Ovary (tissue), 9 donors: ENCODE results near the gene SKP1. TPM values are rescaled to one million over a fixed set of nuclear protein-coding genes. Genes with fewer than 3 reads are reported as not detected.

Experiments used
- DNase-seq, 5 donors: peaks; one replicate each; pipeline ENCODE4 v3.0.0-alpha.2; 2019 to 2020
- H3K27ac ChIP-seq, 2 donors: fragments of 200-600 bp; one replicate each; pipeline versions ENCODE4 v1.5.1 to v1.8.0; 2019 to 2022
- H3K27me3 ChIP-seq: fragments of 200-600 bp; one replicate; pipeline ENCODE4 v1.8.0; 2022
- H3K36me3 ChIP-seq: fragments of 200-600 bp; sonication (generic); one replicate; pipeline ENCODE4 v1.5.1; 2019
- H3K4me1 ChIP-seq: one replicate; pipeline ENCODE4 v1.8.1; 2013; ENCODE audit warnings: mild to moderate bottlenecking, moderate library complexity; ENCODE audit not compliant: insufficient read depth
- H3K4me3 ChIP-seq: fragments of 200-600 bp; sonication (generic); one replicate; pipeline ENCODE4 v1.5.1; 2017
- H3K9me3 ChIP-seq, 2 donors: fragments of 200-600 bp in 1 of 2; sonication (generic) in 1 of 2; one replicate each; pipeline versions ENCODE4 v1.5.1 to v1.8.1; 2013 to 2019; ENCODE audit warnings: mild to moderate bottlenecking in 1 of 2, moderate library complexity in 1 of 2
- EP300 ChIP-seq: sonication (generic); formaldehyde crosslinking; IDR thresholded peaks from one replicate; pipeline ENCODE4 v1.6.1; 2017; ENCODE audit warnings: antibody characterized with exemption
- POLR2A ChIP-seq: fragments of 450-650 bp; IDR thresholded peaks from one replicate; pipeline ENCODE4 v1.6.1; 2017; ENCODE audit warnings: antibody characterized with exemption, mild to moderate bottlenecking, moderate library complexity
- WGBS, 3 donors: extraction: QIAGEN DNeasy Blood & Tissue Kit in 1 of 3; methylation state at CpG; one replicate each; pipeline versions ENCODE4 v1.1.5 to v1.1.7; 2013 to 2017; 5-methylcytosine and 5-hydroxymethylcytosine counted together
- intact Hi-C, 4 donors: fragments of 100-400 bp; cut with DNase I; formaldehyde crosslinking; loops; one replicate each; pipeline versions ENCODE4 v1.11.0 to v1.15.1; 2022 to 2023
- polyA plus RNA-seq, 2 donors: library from polyadenylated mRNA; stranded (reverse); fragments of 200-250 nt in 1 of 2; fragments of 350-450 nt in 1 of 2; fragmentation: Illumina TruSeq in 1 of 2; extraction: RNeasy Lipid Tissue Mini Kit (QIAGEN cat#74804) in 1 of 2; gene quantifications; one replicate each; pipeline ENCODE4 v1.2.3, GENCODE V29; 2013 to 2014
- total RNA-seq, 7 donors: library from RNA; depleted of rRNA in 2 of 7; stranded (reverse); fragments of >200 nt in 2 of 7; fragmentation: NEBNext Ultra II Directional in 3 of 7; extraction: Animal tissue kit (Norgen Biotek cat#: 25700) in 3 of 7; gene quantifications; one replicate each; pipeline versions ENCODE4 v1.1.0 to v1.2.4, GENCODE V29; 2016 to 2023
- TF ChIP-seq, protein P1 (sequence below), 3 donors: fragments of 450-650 bp in 2 of 3; fragments of 200-600 bp in 1 of 3; IDR thresholded peaks; one replicate each; pipeline versions ENCODE4 v1.5.1 to v1.8.0; 2016 to 2022; ENCODE audit warnings: antibody characterized with exemption in 3 of 3, mild to moderate bottlenecking in 1 of 3
- donor health status: DM: no; HTN: no; CAD: no; lungs with moderate emphysema.
- donor health status: DM: no; HTN: no; CAD: no.
- donor health status: Bipolar disorder and iron deficiency.
- donor health status: DM: yes; HTN: yes; CAD: no.
- donor health status: DM: no; HTN: no; CAD: no.
- donor health status: DM: yes; HTN: yes; CAD: no.

Gene SKP1
- total and polyA plus RNA-seq, 9 donors = 263 to 1,077 (median 388) TPM

DNA sequence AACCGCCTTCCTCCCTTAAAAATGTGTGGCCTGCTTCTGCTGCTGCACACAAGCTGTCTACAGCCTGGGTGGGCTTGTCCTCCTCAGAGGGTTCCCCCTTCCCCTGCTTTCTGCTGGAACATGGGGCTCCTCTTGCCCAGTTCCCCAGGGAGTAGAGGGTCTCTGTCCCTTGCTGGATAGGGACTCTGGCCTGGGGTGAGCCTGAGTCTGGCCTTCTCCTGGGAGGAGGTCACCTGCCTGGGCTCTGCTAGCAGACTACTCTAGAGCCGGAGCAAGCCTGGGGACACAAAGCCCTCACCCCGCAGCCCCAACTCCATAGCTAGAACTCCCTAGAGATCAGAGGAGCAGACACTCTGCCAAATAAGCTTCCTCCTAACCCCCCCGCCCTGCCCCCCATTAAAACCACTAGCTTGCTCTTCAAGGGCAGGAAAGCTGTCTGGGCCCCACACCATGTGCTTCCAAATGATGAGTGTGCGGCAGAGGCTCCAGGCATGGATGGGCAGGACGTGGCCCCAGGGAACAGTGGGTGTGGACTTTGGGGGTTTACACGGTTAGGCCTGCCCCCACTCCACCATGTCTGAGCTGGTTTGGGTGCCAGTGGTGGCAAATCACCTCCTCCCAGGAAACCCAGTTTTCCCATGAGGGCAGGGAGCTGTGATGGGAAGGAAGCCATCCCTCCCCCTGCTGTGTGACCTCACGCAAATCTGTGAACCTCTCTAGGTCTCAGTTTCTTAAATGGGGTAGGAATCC is 52.3 kb downstream of the SKP1 start:
- Histone ChIP-seq H3K4me1 (peaks cover 15% of the 10 kb centered on the region), H3K4me3 (no peak overlapping the region), H3K36me3 (no peaks in the 10 kb centered on the region), H3K27ac (peak overlapping the region in 1 of 2 donors; percentile 12), H3K27me3 (no peaks in the 10 kb centered on the region), H3K9me3 (no peaks in the 10 kb centered on the region)
- 80 to 90% (median 85%) methylated on average over 8 of the region's 8 CpGs for WGBS, 3 donors
- DNase-seq = no peak
- intact Hi-C loops = no loop called here
- TF ChIP-seq POLR2A = no peak
- TF ChIP-seq, protein P1, sequence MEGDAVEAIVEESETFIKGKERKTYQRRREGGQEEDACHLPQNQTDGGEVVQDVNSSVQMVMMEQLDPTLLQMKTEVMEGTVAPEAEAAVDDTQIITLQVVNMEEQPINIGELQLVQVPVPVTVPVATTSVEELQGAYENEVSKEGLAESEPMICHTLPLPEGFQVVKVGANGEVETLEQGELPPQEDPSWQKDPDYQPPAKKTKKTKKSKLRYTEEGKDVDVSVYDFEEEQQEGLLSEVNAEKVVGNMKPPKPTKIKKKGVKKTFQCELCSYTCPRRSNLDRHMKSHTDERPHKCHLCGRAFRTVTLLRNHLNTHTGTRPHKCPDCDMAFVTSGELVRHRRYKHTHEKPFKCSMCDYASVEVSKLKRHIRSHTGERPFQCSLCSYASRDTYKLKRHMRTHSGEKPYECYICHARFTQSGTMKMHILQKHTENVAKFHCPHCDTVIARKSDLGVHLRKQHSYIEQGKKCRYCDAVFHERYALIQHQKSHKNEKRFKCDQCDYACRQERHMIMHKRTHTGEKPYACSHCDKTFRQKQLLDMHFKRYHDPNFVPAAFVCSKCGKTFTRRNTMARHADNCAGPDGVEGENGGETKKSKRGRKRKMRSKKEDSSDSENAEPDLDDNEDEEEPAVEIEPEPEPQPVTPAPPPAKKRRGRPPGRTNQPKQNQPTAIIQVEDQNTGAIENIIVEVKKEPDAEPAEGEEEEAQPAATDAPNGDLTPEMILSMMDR (IDR thresholded peaks at IDR 0.05) = no peak
- TF ChIP-seq EP300 = no peak

DNA sequence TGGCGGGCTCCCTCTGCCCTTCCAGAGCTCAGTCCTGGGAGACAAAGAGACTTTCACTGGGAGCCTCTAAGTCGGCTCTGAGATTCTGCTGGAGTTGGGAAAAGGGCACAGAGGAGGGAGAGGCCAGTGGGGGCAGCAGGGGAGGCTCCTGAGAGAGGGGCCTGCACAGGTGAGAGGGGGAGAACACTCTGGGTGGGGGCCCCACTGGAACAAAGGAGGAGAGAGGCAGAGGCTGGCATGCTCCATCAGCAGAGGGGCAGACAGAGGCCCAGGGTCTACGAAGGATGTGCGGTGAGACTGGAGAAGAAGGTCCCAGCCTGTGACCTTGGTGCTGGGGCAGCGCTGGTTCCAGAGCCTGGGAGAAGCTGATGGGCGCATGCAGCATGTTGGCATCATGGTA is 53.4 kb downstream of the SKP1 start:
- intact Hi-C loops = no loop called here
- DNase-seq = no peak
- peaks cover 15% of the 10 kb centered on the region for H3K4me1 ChIP-seq

DNA sequence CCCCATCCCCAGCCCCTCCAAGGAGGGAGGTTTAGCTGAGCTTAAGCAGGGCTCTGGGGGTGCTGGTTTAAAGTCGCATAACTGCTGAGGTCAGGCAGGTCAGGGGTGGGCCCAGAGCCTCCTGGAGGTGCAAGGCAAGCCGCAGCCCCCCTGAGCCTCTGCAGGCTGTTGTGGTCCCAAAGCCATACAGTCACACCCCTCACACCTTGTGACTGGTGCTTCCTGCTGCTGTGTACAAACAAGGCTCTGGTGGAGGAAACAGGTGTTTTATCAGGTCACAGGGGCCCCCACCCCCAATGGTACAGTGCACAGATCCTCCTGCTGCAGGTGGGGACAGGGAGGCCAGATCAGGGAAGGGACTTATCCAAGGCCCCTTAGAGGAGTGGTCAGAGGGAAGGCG is 54.2 kb downstream of the SKP1 start:
- DNase-seq = no peak
- peaks cover 15% of the 10 kb centered on the region for H3K4me1 ChIP-seq
- intact Hi-C loops = no loop called here
- no peak for TF ChIP-seq EP300
- TF ChIP-seq POLR2A = no peak
- TF ChIP-seq, protein P1 (IDR thresholded peaks at IDR 0.05) = no peak
- no peak overlapping the region for H3K27ac ChIP-seq
- H3K36me3 ChIP-seq = no peaks in the 10 kb centered on the region
- H3K9me3 ChIP-seq = no peaks in the 10 kb centered on the region
- H3K4me3 ChIP-seq = no peak overlapping the region
- 74 to 97% (median 82%) methylated on average over 3 of the region's 3 CpGs for WGBS, 3 donors
- H3K27me3 ChIP-seq = no peaks in the 10 kb centered on the region

More for the DNA sequence above, 53.4 kb downstream of the SKP1 start:
- Histone ChIP-seq H3K27ac (no peak overlapping the region), H3K36me3 (no peaks in the 10 kb centered on the region), H3K4me3 (no peak overlapping the region), H3K27me3 (no peaks in the 10 kb centered on the region), H3K9me3 (no peaks in the 10 kb centered on the region)
- TF ChIP-seq, protein P1 (IDR thresholded peaks at IDR 0.05) = no peak
- TF ChIP-seq EP300 (no peak), POLR2A (no peak)
- 91 to 94% (median 92%) methylated on average over 6 of the region's 6 CpGs for WGBS, 3 donors

DNA sequence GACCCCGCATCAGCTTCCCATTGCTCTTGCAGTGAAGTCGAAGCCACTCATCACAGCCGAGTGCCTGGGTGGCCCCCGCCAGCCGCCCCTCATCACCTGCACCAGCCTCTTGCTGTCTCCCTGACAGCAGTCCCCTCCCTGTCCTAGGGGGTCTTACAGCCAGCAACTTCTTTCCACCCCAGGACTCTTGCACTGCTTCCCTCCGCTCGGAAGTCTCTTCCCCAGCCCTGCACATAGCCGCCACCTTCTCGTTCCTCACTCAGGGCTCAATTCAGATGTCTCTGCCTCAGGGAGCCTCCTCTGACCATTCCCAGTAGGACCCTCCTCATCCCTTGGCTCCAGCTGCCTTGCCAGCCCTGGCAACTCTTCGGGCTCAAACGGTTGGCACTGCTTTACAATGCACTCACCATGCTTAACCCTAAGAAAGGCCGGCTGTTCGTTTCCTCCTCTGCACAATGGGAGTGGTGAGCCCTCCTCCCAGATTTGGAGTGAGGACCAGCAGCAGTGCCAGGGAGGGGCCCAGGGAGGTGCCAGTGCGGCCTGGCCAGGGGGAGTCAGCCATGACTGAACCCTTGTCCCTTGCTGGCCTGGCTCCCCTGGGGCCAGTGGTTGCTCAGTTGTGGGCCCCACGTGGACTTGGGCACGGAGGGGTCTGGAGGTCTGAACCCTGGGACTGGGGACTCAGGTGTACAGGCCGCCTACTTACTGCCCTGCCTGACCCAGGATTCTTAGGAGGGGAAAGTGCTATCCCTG is 56.2 kb downstream of the SKP1 start:
- H3K4me1 ChIP-seq = peaks cover 9% of the 10 kb centered on the region
- intact Hi-C loops = no loop called here
- TF ChIP-seq, protein P1 (IDR thresholded peaks at IDR 0.05) = no peak
- TF ChIP-seq EP300 (no peak), POLR2A (no peak)
- WGBS, 3 donors = 84 to 94% (median 90%) methylated on average over 17 of the region's 17 CpGs
- H3K36me3 ChIP-seq = no peaks in the 10 kb centered on the region
- H3K4me3 ChIP-seq = no peak overlapping the region
- no peaks in the 10 kb centered on the region for H3K27me3 ChIP-seq
- no peak for DNase-seq
- H3K27ac ChIP-seq = no peak overlapping the region
- no peaks in the 10 kb centered on the region for H3K9me3 ChIP-seq
